IMR-90 (cell line): ENCODE results near the gene SLC36A2. TPM values are rescaled to one million over a fixed set of nuclear protein-coding genes. Genes with fewer than 3 reads are reported as not detected.

Experiments
- ATAC-seq: fragments of 200-7000 bp; cut with Tn5 transposase; 2 replicates; pipeline ENCODE4 v1.9.1; 2020; ENCODE audit warnings: low read depth, mild to moderate bottlenecking, moderate library complexity
- BruUV-seq: library from RNA; stranded (reverse); fragments of 400-500 nt; replicated peaks from 2 replicates; lab custom pipeline; 2021; lab: Mats Ljungman, UMichigan
- CTCF ChIA-PET: fragments of 300-600 bp; formaldehyde crosslinking; extraction: SDS; loops from one replicate; lab custom pipeline; 2021; ENCODE audit warnings: antibody characterized with exemption; lab: Yijun Ruan, JAX
- POLR2A ChIA-PET: fragments of 300-600 bp; sonication (Branson Sonifier 250); formaldehyde crosslinking; loops from one replicate; lab custom pipeline; 2022; ENCODE audit warnings: antibody characterized with exemption; ENCODE audit not compliant: unreplicated experiment; lab: Charles Lee
- DNase-seq: peaks from one replicate; pipeline ENCODE4 v3.0.0; 2013
- H2AFZ ChIP-seq: replicated peaks from 2 replicates; pipeline ENCODE3; 2013; ENCODE audit warnings: low read length, mild to moderate bottlenecking; ENCODE audit not compliant: poor library complexity
- H2AK5ac ChIP-seq: 2 replicates; pipeline ENCODE4 v1.6.1; 2013; ENCODE audit warnings: low read depth, low read length, inconsistent platforms
- H2AK9ac ChIP-seq: replicated peaks from 2 replicates; pipeline ENCODE3; 2013; ENCODE audit warnings: mild to moderate bottlenecking, low read depth, low read length, moderate library complexity; ENCODE audit not compliant: poor library complexity
- H2BK120ac ChIP-seq: 2 replicates; pipeline ENCODE4 v1.6.1; 2013; ENCODE audit warnings: low read depth, low read length, inconsistent platforms
- H2BK15ac ChIP-seq: 3 replicates; pipeline ENCODE4 v1.6.1; 2013; ENCODE audit warnings: low read depth, low read length, inconsistent platforms
- H2BK20ac ChIP-seq: 2 replicates; pipeline ENCODE4 v1.6.1; 2013; ENCODE audit warnings: low read depth, mild to moderate bottlenecking, inconsistent platforms, low read length, moderate library complexity
- H2BK5ac ChIP-seq: 2 replicates; pipeline ENCODE4 v1.6.1; 2013; ENCODE audit warnings: mild to moderate bottlenecking, low read depth, low read length, inconsistent platforms; ENCODE audit not compliant: poor library complexity, severe bottlenecking
- H3K14ac ChIP-seq: replicated peaks from 2 replicates; pipeline ENCODE4 v1.6.1; 2013; ENCODE audit warnings: low read depth, low read length, inconsistent platforms
- H3K18ac ChIP-seq: 2 replicates; pipeline ENCODE4 v1.6.1; 2013; ENCODE audit warnings: low read depth, low read length, control low read depth
- H3K23ac ChIP-seq: 2 replicates; pipeline ENCODE4 v1.6.1; 2013; ENCODE audit warnings: low read depth, low read length, inconsistent platforms
- H3K27ac ChIP-seq: 2 replicates; pipeline ENCODE4 v1.5.1; 2013; ENCODE audit warnings: mild to moderate bottlenecking, control low read depth, low read length; ENCODE audit not compliant: insufficient read depth
- H3K27me3 ChIP-seq: 2 replicates; pipeline ENCODE4 v1.6.1; 2013; ENCODE audit warnings: low read length; ENCODE audit not compliant: control insufficient read depth, insufficient read depth
- H3K36me3 ChIP-seq: 2 replicates; pipeline ENCODE4 v1.6.1; 2013; ENCODE audit warnings: low read length, mixed read lengths; ENCODE audit not compliant: control insufficient read depth, insufficient read depth
- H3K4ac ChIP-seq: 2 replicates; pipeline ENCODE4 v1.6.1; 2013; ENCODE audit warnings: low read depth, low read length, inconsistent platforms
- H3K4me1 ChIP-seq: 2 replicates; pipeline ENCODE4 v1.6.1; 2013; ENCODE audit warnings: low read length, mixed read lengths; ENCODE audit not compliant: control insufficient read depth, insufficient read depth
- H3K4me2 ChIP-seq: 2 replicates; pipeline ENCODE4 v1.6.1; 2013; ENCODE audit warnings: low read depth, mild to moderate bottlenecking, control low read depth, low read length, moderate library complexity
- H3K4me3 ChIP-seq: 2 replicates; pipeline ENCODE4 v1.5.1; 2013; ENCODE audit warnings: low read depth, mild to moderate bottlenecking, control low read depth, low read length, moderate library complexity; ENCODE audit not compliant: insufficient read depth
- H3K56ac ChIP-seq: 2 replicates; pipeline ENCODE4 v1.6.1; 2013; ENCODE audit warnings: low read length, inconsistent platforms; ENCODE audit not compliant: insufficient read depth; ENCODE audit errors: extremely low read depth
- H3K79me1 ChIP-seq, 2 experiments: 2 replicates each; pipeline ENCODE4 v1.6.1; 2013; ENCODE audit warnings: low read length in 2 of 2, inconsistent platforms in 1 of 2, low read depth in 1 of 2
- H3K9ac ChIP-seq: 2 replicates; pipeline ENCODE4 v1.6.1; 2013; ENCODE audit warnings: low read depth, low read length, control low read depth
- H3K9me1 ChIP-seq: 2 replicates; pipeline ENCODE4 v1.6.1; 2013; ENCODE audit warnings: low read length, inconsistent platforms; ENCODE audit not compliant: insufficient read depth
- H3K9me3 ChIP-seq: 2 replicates; pipeline ENCODE4 v1.6.1; 2013; ENCODE audit warnings: low read length; ENCODE audit not compliant: control insufficient read depth, insufficient read depth
- H4K20me1 ChIP-seq: 2 replicates; pipeline ENCODE4 v1.6.1; 2013; ENCODE audit warnings: low read length, inconsistent platforms; ENCODE audit not compliant: insufficient read depth
- H4K5ac ChIP-seq: 2 replicates; pipeline ENCODE4 v1.6.1; 2013; ENCODE audit warnings: mild to moderate bottlenecking, low read depth, low read length, control low read depth
- H4K8ac ChIP-seq, 2 experiments: 2 replicates each; pipeline ENCODE4 v1.6.1; 2013; ENCODE audit warnings: low read depth in 2 of 2, low read length in 2 of 2, control low read depth in 1 of 2, inconsistent platforms in 1 of 2
- H4K91ac ChIP-seq: 2 replicates; pipeline ENCODE4 v1.6.1; 2013; ENCODE audit warnings: low read depth, low read length, inconsistent platforms; ENCODE audit not compliant: insufficient read depth
- FOS ChIP-seq: fragments of 150-350 bp; IDR thresholded peaks from 2 replicates; pipeline ENCODE4 v1.6.1; 2016; ENCODE audit warnings: low read depth, low read length
- MAFK ChIP-seq: IDR thresholded peaks from 2 replicates; pipeline ENCODE4 v1.6.1; 2012; ENCODE audit warnings: low read depth, low read length, improper control_type of control experiment
- MAZ ChIP-seq: IDR thresholded peaks from 2 replicates; pipeline ENCODE4 v1.6.1; 2012; ENCODE audit warnings: low read depth, mild to moderate bottlenecking, low read length, improper control_type of control experiment, moderate library complexity, borderline replicate concordance
- MXI1 ChIP-seq: IDR thresholded peaks from 2 replicates; pipeline ENCODE4 v1.6.1; 2012; ENCODE audit warnings: low read depth, mild to moderate bottlenecking, low read length, moderate library complexity, borderline replicate concordance
- NFE2L2 ChIP-seq: fragments of 150-350 bp; IDR thresholded peaks from 2 replicates; pipeline ENCODE4 v1.6.1; 2016; ENCODE audit warnings: low read depth, mild to moderate bottlenecking, low read length
- RAD21 ChIP-seq: IDR thresholded peaks from 2 replicates; pipeline ENCODE4 v1.6.1; 2012; ENCODE audit warnings: low read length, improper control_type of control experiment
- WGBS, 2 experiments: methylation state at CpG; one replicate each; pipeline versions ENCODE4 v1.1.5 to v1.1.7; 2013; ENCODE audit warnings: missing lambda C conversion rate in 2 of 2; ENCODE audit not compliant: insufficient read length in 1 of 2; ENCODE audit errors: extremely low coverage in 2 of 2; 5-methylcytosine and 5-hydroxymethylcytosine counted together
- dilution Hi-C: fragments of 300-500 bp; cut with HindIII; formaldehyde crosslinking; loops from one replicate; pipeline ENCODE4 v1.14.3; 2018; ENCODE audit warnings: low sequenced_read_pairs; ENCODE audit not compliant: unreplicated experiment
- in situ Hi-C: fragments of 300-500 bp; cut with MboI; formaldehyde crosslinking; loops from 3 replicates; pipeline ENCODE4 v1.14.3; 2019; ENCODE audit warnings: low sequenced_read_pairs, inconsistent platforms, mixed read lengths
- intact Hi-C: fragments of 100-400 bp; cut with micrococcal nuclease; formaldehyde crosslinking; loops from 2 replicates; pipeline ENCODE4 v1.10.0; 2022
- polyA plus RNA-seq, 3 experiments: library from polyadenylated mRNA; depleted of rRNA; stranded (reverse); fragments of >200 nt; gene quantifications; 2 replicates each; pipeline ENCODE4 v1.2.3, GENCODE V29; 2012; ENCODE audit warnings: low replicate concordance in 1 of 3
- total RNA-seq: library from RNA; depleted of rRNA; stranded (reverse); fragments of >200 nt; gene quantifications from 2 replicates; pipeline ENCODE4 v1.2.3, GENCODE V29; 2012
- TF ChIP-seq, protein P1 (sequence below): fragments of 150-350 bp; IDR thresholded peaks from 2 replicates; pipeline ENCODE4 v1.6.1; 2017; ENCODE audit warnings: mild to moderate bottlenecking, antibody characterized with exemption, low read length, low read depth

Gene SLC36A2
- total and polyA plus RNA-seq, 2 of the 4 experiments (the other 2 are of a cell fraction) = not detected

DNA sequence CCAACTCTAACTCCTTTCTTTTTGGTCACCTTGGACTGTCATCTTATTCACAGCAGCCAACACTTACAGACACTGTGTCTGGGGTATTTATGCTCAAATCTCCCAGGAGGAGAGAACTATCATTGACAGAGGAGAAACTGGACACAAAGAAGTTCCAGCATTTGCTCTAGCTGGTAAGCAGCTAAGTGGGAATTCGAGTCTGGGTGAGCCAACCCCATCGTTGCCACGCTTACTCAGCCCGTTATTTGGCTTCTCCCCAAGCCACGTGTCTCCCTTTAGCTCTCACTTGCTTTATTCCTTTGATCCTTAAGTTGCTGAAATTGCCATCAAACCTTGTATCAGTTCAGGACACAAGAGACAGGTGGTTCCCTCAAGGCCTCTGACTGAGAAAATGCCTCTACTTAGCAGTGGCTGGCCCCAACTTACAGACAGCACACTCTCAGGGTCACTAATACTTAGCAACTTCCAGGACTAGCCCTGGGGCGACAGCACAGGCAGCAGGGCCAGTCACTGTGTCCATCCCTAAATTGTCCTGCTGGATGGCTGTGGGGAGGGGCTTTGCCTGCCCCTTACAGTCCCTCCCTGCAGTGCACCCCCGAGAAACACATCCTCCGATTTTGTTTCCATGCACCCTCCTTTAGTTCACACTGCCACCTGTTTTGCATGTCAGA lies 1.4 kb downstream of the SLC36A2 start:
- intact Hi-C loops (no loop called here), dilution Hi-C loops (no loop called here), in situ Hi-C loops (no loop called here)
- Histone ChIP-seq H3K18ac (no peak overlapping the region), H3K4me1 (no peaks in the 10 kb centered on the region), H2AK5ac (no peak overlapping the region), H4K8ac (no peak overlapping the region), H3K9me1 (no peaks in the 10 kb centered on the region), H3K9me3 (no peaks in the 10 kb centered on the region), H4K5ac (no peak overlapping the region), H2AFZ (no peak overlapping the region), H3K79me1 (no peaks in the 10 kb centered on the region), H3K9ac (no peak overlapping the region), H4K91ac (no peak overlapping the region), H3K4me2 (no peak overlapping the region), H3K27ac (no peak overlapping the region), H2BK20ac (no peak overlapping the region), H4K20me1 (no peaks in the 10 kb centered on the region), H3K4ac (no peak overlapping the region), H2BK120ac (no peak overlapping the region), H3K56ac (no peak overlapping the region), H3K27me3 (peaks cover 5% of the 10 kb centered on the region), H2AK9ac (no peak overlapping the region), H2BK5ac (no peak overlapping the region), H3K14ac (no peak overlapping the region), H3K23ac (no peak overlapping the region), H2BK15ac (no peak overlapping the region), H3K4me3 (no peak overlapping the region), H3K36me3 (no peaks in the 10 kb centered on the region)
- no TSS peak for BruUV-seq
- ChIA-PET CTCF (no interaction called here), POLR2A (no interaction called here)
- 20% methylated on average over 3 of the region's 8 CpGs; no CpG with 5 or more reads in 1 of the 2 experiments for WGBS, 2 experiments
- ATAC-seq (peak; percentile 53; the same call in 1 of the 2 replicates), DNase-seq (peak; percentile 28)
- TF ChIP-seq FOS (no peak), MAFK (no peak), RAD21 (no peak), NFE2L2 (no peak), MXI1 (no peak), MAZ (no peak)
- TF ChIP-seq, protein P1, sequence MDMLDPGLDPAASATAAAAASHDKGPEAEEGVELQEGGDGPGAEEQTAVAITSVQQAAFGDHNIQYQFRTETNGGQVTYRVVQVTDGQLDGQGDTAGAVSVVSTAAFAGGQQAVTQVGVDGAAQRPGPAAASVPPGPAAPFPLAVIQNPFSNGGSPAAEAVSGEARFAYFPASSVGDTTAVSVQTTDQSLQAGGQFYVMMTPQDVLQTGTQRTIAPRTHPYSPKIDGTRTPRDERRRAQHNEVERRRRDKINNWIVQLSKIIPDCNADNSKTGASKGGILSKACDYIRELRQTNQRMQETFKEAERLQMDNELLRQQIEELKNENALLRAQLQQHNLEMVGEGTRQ = peak; percentile 25; the same call in 1 of the 2 replicates
